GM12878 (cell line): ENCODE results near the gene HMCN2. TPM values are rescaled to one million over a fixed set of nuclear protein-coding genes. Genes with fewer than 3 reads are reported as not detected.

Experiments
- ATAC-seq: fragments of 200-7000 bp; cut with Tn5 transposase; 3 replicates; pipeline ENCODE4 v1.9.1; 2020; ENCODE audit warnings: mild to moderate bottlenecking, moderate library complexity
- BruUV-seq: library from RNA; stranded (reverse); fragments of 400-500 nt; replicated peaks from 2 replicates; lab custom pipeline; 2021; lab: Mats Ljungman, UMichigan
- CTCF ChIA-PET: fragments of 300-600 bp; sonication (Branson Sonifier 250); formaldehyde crosslinking; extraction: SDS; loops from one replicate; lab custom pipeline; 2021; ENCODE audit warnings: inconsistent platforms; lab: Yijun Ruan, JAX
- POLR2A ChIA-PET: fragments of 350-600 bp; formaldehyde crosslinking; extraction: SDS; loops from one replicate; lab custom pipeline; 2021; ENCODE audit warnings: inconsistent platforms; lab: Charles Lee
- RAD21 ChIA-PET: fragments of 300-600 bp; sonication (Branson Sonifier 250); formaldehyde crosslinking; loops from one replicate; lab custom pipeline; 2023; ENCODE audit warnings: antibody characterized with exemption; ENCODE audit not compliant: unreplicated experiment; lab: Charles Lee
- SMC1A ChIA-PET: fragments of 300-600 bp; sonication (Branson Sonifier 250); formaldehyde crosslinking; loops from one replicate; lab custom pipeline; 2023; ENCODE audit not compliant: unreplicated experiment, uncharacterized antibody; lab: Charles Lee
- DNase-seq: peaks from one replicate; pipeline ENCODE4 v3.0.0-alpha.2; 2011; ENCODE audit warnings: low read depth, low spot score
- FAIRE-seq: peaks from 3 replicates; lab custom pipeline; 2011; peaks lifted over from hg19 to GRCh38; lab: Jason Lieb, UNC
- H2AFZ ChIP-seq: 2 replicates; pipeline ENCODE4 v1.6.0; 2011; ENCODE audit warnings: low read depth, low read length, control low read depth; ENCODE audit not compliant: control insufficient read depth
- H3K27ac ChIP-seq: 2 replicates; pipeline ENCODE4 v1.5.1; 2011; ENCODE audit warnings: control low read depth; ENCODE audit not compliant: control insufficient read depth, insufficient read depth
- H3K27me3 ChIP-seq, 2 experiments: replicated peaks in 1 of 2; 2 replicates each; pipeline versions ENCODE4 v1.6.0 to v1.6.1; 2011; ENCODE audit warnings: low read length in 1 of 2; ENCODE audit not compliant: control insufficient read depth in 2 of 2, insufficient read depth in 2 of 2
- H3K36me3 ChIP-seq, 2 experiments: 2 replicates each; pipeline ENCODE4 v1.5.1; 2011; ENCODE audit warnings: low read length in 1 of 2; ENCODE audit not compliant: control insufficient read depth in 2 of 2, insufficient read depth in 2 of 2
- H3K4me1 ChIP-seq: 2 replicates; pipeline ENCODE4 v1.6.1; 2011; ENCODE audit warnings: mild to moderate bottlenecking, low read length, moderate library complexity, mixed read lengths; ENCODE audit not compliant: control insufficient read depth, insufficient read depth
- H3K4me2 ChIP-seq: 2 replicates; pipeline ENCODE4 v1.6.0; 2011; ENCODE audit warnings: control low read depth; ENCODE audit not compliant: control insufficient read depth, insufficient read depth
- H3K4me3 ChIP-seq: fragments of 200-600 bp; sonication (generic); 2 replicates; pipeline ENCODE4 v1.5.1; 2016
- H3K79me2 ChIP-seq: 2 replicates; pipeline ENCODE4 v1.6.0; 2011; ENCODE audit warnings: low read length; ENCODE audit not compliant: control insufficient read depth, insufficient read depth
- H3K9ac ChIP-seq: 2 replicates; pipeline ENCODE4 v1.8.0; 2011; ENCODE audit warnings: low read length, control low read depth, mixed read lengths; ENCODE audit not compliant: control insufficient read depth, insufficient read depth
- H3K9me3 ChIP-seq: replicated peaks from 3 replicates; pipeline ENCODE4 v1.5.1; 2011; ENCODE audit warnings: mild to moderate bottlenecking, low read length; ENCODE audit not compliant: control insufficient read depth, insufficient read depth
- H4K20me1 ChIP-seq: 2 replicates; pipeline ENCODE4 v1.6.0; 2011; ENCODE audit not compliant: control insufficient read depth, insufficient read depth
- CREB1 ChIP-seq: IDR thresholded peaks from 2 replicates; pipeline ENCODE4 v1.6.1; 2012; ENCODE audit warnings: low read depth, mild to moderate bottlenecking, inconsistent platforms
- HDAC2 ChIP-seq: fragments of 200-600 bp; sonication (generic); IDR thresholded peaks from 2 replicates; pipeline ENCODE4 v1.6.1; 2017
- SKIL ChIP-seq: fragments of 450-650 bp; IDR thresholded peaks from 2 replicates; pipeline ENCODE4 v1.6.1; 2017; ENCODE audit warnings: mild to moderate bottlenecking, low read depth, inconsistent platforms; ENCODE audit not compliant: poor library complexity, severe bottlenecking
- SMAD5 ChIP-seq: IDR thresholded peaks from 2 replicates; pipeline ENCODE4 v1.6.1; 2016; ENCODE audit warnings: antibody characterized with exemption, low read depth
- WGBS: methylation state at CpG from one replicate; pipeline ENCODE4 v1.1.6; 2016; ENCODE audit warnings: low lambda C conversion rate; ENCODE audit not compliant: insufficient replicate concordance, insufficient coverage; ENCODE audit errors: missing lambda C conversion rate; 5-methylcytosine and 5-hydroxymethylcytosine counted together
- in situ Hi-C: fragments of 300-500 bp; cut with MboI; formaldehyde crosslinking; loops from 9 replicates; pipeline ENCODE4 v1.14.3; 2018; ENCODE audit warnings: mixed read lengths
- intact Hi-C: fragments of 100-400 bp; cut with micrococcal nuclease; formaldehyde crosslinking; loops from one replicate; pipeline ENCODE4 v1.14.2; 2022; ENCODE audit not compliant: unreplicated experiment
- polyA plus RNA-seq, 11 experiments: library from polyadenylated mRNA; depleted of rRNA in 4 of 11; unstranded in 6 of 11; stranded (reverse) in 5 of 11; fragments of >200 nt; fragmentation: Nextera tagmentation in 4 of 11; fragmentation: Illumina TruSeq in 1 of 11; extraction: Ambion mirVana in 4 of 11; extraction: Trizol in 1 of 11; gene quantifications; 1 replicate in 1 of 11; 2 replicates in 10 of 11; pipeline versions ENCODE4 v1.2.1 to v1.2.3, GENCODE V29; 2011 to 2016; ENCODE audit warnings: inconsistent platforms in 2 of 11, missing spikeins in 2 of 11, low read depth in 1 of 11
- total RNA-seq, 4 experiments: library from RNA; depleted of rRNA in 3 of 4; stranded (reverse); fragments of >200 nt in 3 of 4; fragmentation: Illumina TruSeq in 1 of 4; extraction: Trizol in 1 of 4; gene quantifications; 2 replicates each; pipeline versions ENCODE4 v1.2.1 to v1.2.3, GENCODE V29; 2013 to 2021

The HMCN2 gene
- total and polyA plus RNA-seq, 10 of the 15 experiments (the other 5 are each of a cell fraction or from before 2014, with no cell fraction given): 0.04 TPM; not detected in 9

- no peak for TF ChIP-seq SKIL
- TF ChIP-seq HDAC2: no peak
Observed at GRCh38 chr9:130430232-130430631, 164.7 kb downstream of the HMCN2 start (continued).

GRCh38 chr9:130430734-130431535 lies 165.4 kb downstream of the HMCN2 start:
- Histone ChIP-seq H3K4me2 (no peak overlapping the region), H3K79me2 (no peaks in the 10 kb centered on the region), H3K4me3 (no peak overlapping the region), H3K4me1 (no peaks in the 10 kb centered on the region), H3K9ac (no peak overlapping the region), H3K9me3 (no peaks in the 10 kb centered on the region), H3K27me3 (peaks cover 1 to 4% of the 10 kb centered on the region in 2 experiments; a peak in 3 of 4 replicates), H2AFZ (no peak overlapping the region), H3K36me3 (no peaks in the 10 kb centered on the region), H4K20me1 (no peaks in the 10 kb centered on the region), H3K27ac (no peak overlapping the region)
- ChIA-PET CTCF (no interaction called here), POLR2A (no interaction called here), SMC1A (no interaction called here), RAD21 (no interaction called here)
- no peak for TF ChIP-seq CREB1
- no peak for TF ChIP-seq SMAD5
- 64% methylated on average over 22 of the region's 22 CpGs for WGBS
- FAIRE-seq (no peak), DNase-seq (no peak), ATAC-seq (no peak)
- BruUV-seq: no TSS peak
- in situ Hi-C loops: no loop called here
- intact Hi-C loops: no loop called here
